Activated T-helper 1 cell treated with anti-CD3 and anti-CD28 coated beads, Interleukin-12 subunit alpha, Interleukin-12 subunit beta, Interleukin-2, Interleukin-4 antibody, amounts not matched to agents 30 ng/mL and 10 ng/mL and 1 ng/mL, durations not matched to agents 14 hours and 24 hours and 36 hours (primary cell): ENCODE data around the gene CARD9. TPM values are rescaled to one million over a fixed set of nuclear protein-coding genes. Genes with fewer than 3 reads are reported as not detected.
"Not testable (repeated sequence)": the region's sequence is repeated elsewhere in the genome, so short reads cannot be mapped to it uniquely, and the experiment has no call there.

Source experiments
- DNase-seq: peaks from one replicate; pipeline ENCODE4 v3.0.0; 2021; ENCODE audit warnings: low spot score
- H3K27ac Mint-ChIP-seq: one replicate; pipeline ENCODE4 v1.8.0; 2021; ENCODE audit warnings: mild to moderate bottlenecking, mixed read lengths
- H3K27me3 Mint-ChIP-seq: one replicate; pipeline ENCODE4 v1.8.0; 2022; ENCODE audit warnings: mild to moderate bottlenecking, moderate library complexity, mixed read lengths; ENCODE audit not compliant: insufficient read depth
- H3K36me3 Mint-ChIP-seq: one replicate; pipeline ENCODE4 v1.8.0; 2021; ENCODE audit warnings: low read depth, mixed read lengths
- H3K4me1 Mint-ChIP-seq: one replicate; pipeline ENCODE4 v1.8.0; 2021; ENCODE audit warnings: low read depth, mixed read lengths
- H3K4me3 Mint-ChIP-seq: one replicate; pipeline ENCODE4 v1.8.0; 2021; ENCODE audit warnings: mild to moderate bottlenecking, moderate library complexity, mixed read lengths
- H3K9me3 Mint-ChIP-seq: one replicate; pipeline ENCODE4 v1.8.0; 2021; ENCODE audit warnings: mixed read lengths
- intact Hi-C: fragments of 100-400 bp; cut with micrococcal nuclease; formaldehyde crosslinking; loops from one replicate; pipeline ENCODE4 v1.15.1; 2024
- total RNA-seq: library from RNA; stranded (reverse); gene quantifications from 2 replicates; pipeline ENCODE4 v1.2.3, GENCODE V29; 2022

Gene CARD9
- total RNA-seq, 1 donor from 2014 or later: 7.1 TPM

GRCh38 chr9:136409557-136410455 lies 36.3 kb upstream of the CARD9 start:
- Mint-ChIP-seq H3K9me3 (no peaks in the 10 kb centered on the region), H3K36me3 (peaks cover 57% of the 10 kb centered on the region), H3K27ac (peak overlapping the region; percentile 92), H3K4me1 (peaks cover 40% of the 10 kb centered on the region), H3K27me3 (peaks cover 3% of the 10 kb centered on the region), H3K4me3 (peak overlapping the region; percentile 90)
- DNase-seq: peak; percentile 9
- intact Hi-C loops: loop anchor here (1.0 to 2.0 kb wide), 4 partner anchors 10 to 73 kb away; partner anchors contain the start of genes DNLZ, INPP5E, SEC16A and SNAPC4

- no peaks in the 10 kb centered on the region for H3K9me3 Mint-ChIP-seq
- intact Hi-C loops: no loop called here
- peaks cover 3% of the 10 kb centered on the region for H3K27me3 Mint-ChIP-seq
- DNase-seq: no peak
- peaks cover 51% of the 10 kb centered on the region for H3K4me1 Mint-ChIP-seq
- H3K27ac Mint-ChIP-seq: no peak overlapping the region
- H3K36me3 Mint-ChIP-seq: peaks cover 57% of the 10 kb centered on the region
- peak overlapping the region; percentile 3 for H3K4me3 Mint-ChIP-seq
These were observed 34.4 kb upstream of the CARD9 start for GRCh38 chr9:136407911-136408310.

- peaks cover 54% of the 10 kb centered on the region for H3K4me1 Mint-ChIP-seq
- peak overlapping the region; percentile 15 for H3K4me3 Mint-ChIP-seq
- DNase-seq, H3K9me3 Mint-ChIP-seq, H3K27me3 Mint-ChIP-seq, intact Hi-C loops, H3K27ac Mint-ChIP-seq: not testable (repeated sequence)
- H3K36me3 Mint-ChIP-seq: peaks cover 57% of the 10 kb centered on the region
These were observed 33.6 kb upstream of the CARD9 start for GRCh38 chr9:136407061-136407460.

- peak overlapping the region; percentile 11 for H3K4me3 Mint-ChIP-seq
- H3K4me1 Mint-ChIP-seq: peaks cover 43% of the 10 kb centered on the region
- H3K27ac Mint-ChIP-seq, intact Hi-C loops, H3K9me3 Mint-ChIP-seq, H3K27me3 Mint-ChIP-seq, DNase-seq: not testable (repeated sequence)
- peaks cover 54% of the 10 kb centered on the region for H3K36me3 Mint-ChIP-seq
These were observed 32.4 kb upstream of the CARD9 start for GRCh38 chr9:136405904-136406303.

GRCh38 chr9:136405481-136405880 lies 32.0 kb upstream of the CARD9 start:
- H3K9me3 Mint-ChIP-seq: no peaks in the 10 kb centered on the region
- DNase-seq: no peak
- H3K36me3 Mint-ChIP-seq: peaks cover 54% of the 10 kb centered on the region
- H3K4me3 Mint-ChIP-seq: peak overlapping the region; percentile 11
- intact Hi-C loops: no loop called here
- H3K27ac Mint-ChIP-seq: no peak overlapping the region
- H3K4me1 Mint-ChIP-seq: peaks cover 42% of the 10 kb centered on the region
- peaks cover 3% of the 10 kb centered on the region for H3K27me3 Mint-ChIP-seq

- peak overlapping the region; percentile 65 for H3K4me3 Mint-ChIP-seq
- peaks cover 54% of the 10 kb centered on the region for H3K36me3 Mint-ChIP-seq
- peaks cover 3% of the 10 kb centered on the region for H3K27me3 Mint-ChIP-seq
- intact Hi-C loops: loop anchor here (5.0 kb wide), 1 partner anchor 497 kb away; the partner anchor contains the start of gene CAMSAP1
- peak overlapping the region; percentile 79 for H3K27ac Mint-ChIP-seq
- no peak for DNase-seq
- no peaks in the 10 kb centered on the region for H3K9me3 Mint-ChIP-seq
- H3K4me1 Mint-ChIP-seq: peaks cover 39% of the 10 kb centered on the region
These were observed 31.3 kb upstream of the CARD9 start for GRCh38 chr9:136404801-136405136.

GRCh38 chr9:136403915-136404800 lies 30.7 kb upstream of the CARD9 start:
- intact Hi-C loops: loop anchor here (5.0 kb wide), 1 partner anchor 497 kb away; the partner anchor contains the start of gene CAMSAP1
- peak; percentile 40 for DNase-seq
- Mint-ChIP-seq H3K27me3 (peaks cover 3% of the 10 kb centered on the region), H3K4me1 (peaks cover 38% of the 10 kb centered on the region), H3K27ac (peak overlapping the region; percentile 79), H3K9me3 (no peaks in the 10 kb centered on the region), H3K36me3 (peaks cover 55% of the 10 kb centered on the region), H3K4me3 (peak overlapping the region; percentile 65)

- intact Hi-C loops: loop anchor here (5.0 kb wide), 1 partner anchor 496 kb away; the partner anchor contains the start of gene CAMSAP1
- Mint-ChIP-seq H3K27ac (peak overlapping the region; percentile 52), H3K9me3 (no peaks in the 10 kb centered on the region), H3K27me3 (no peaks in the 10 kb centered on the region), H3K4me3 (peak overlapping the region; percentile 65), H3K36me3 (peaks cover 56% of the 10 kb centered on the region), H3K4me1 (peaks cover 38% of the 10 kb centered on the region)
- peak; percentile 69 for DNase-seq
These were observed 30.1 kb upstream of the CARD9 start for GRCh38 chr9:136403538-136403914.

- H3K36me3 Mint-ChIP-seq: peaks cover 53% of the 10 kb centered on the region
These were observed 28.6 kb upstream of the CARD9 start for GRCh38 chr9:136402067-136402466.

GRCh38 chr9:136401173-136401922 lies 27.9 kb upstream of the CARD9 start:
- Mint-ChIP-seq H3K4me3 (peak overlapping the region; percentile 53), H3K27me3 (no peaks in the 10 kb centered on the region), H3K4me1 (peaks cover 41% of the 10 kb centered on the region), H3K9me3 (no peaks in the 10 kb centered on the region), H3K36me3 (peaks cover 53% of the 10 kb centered on the region), H3K27ac (no peak overlapping the region)
- DNase-seq: no peak
- intact Hi-C loops: loop anchor here (2.0 to 5.0 kb wide), 4 partner anchors 81 to 494 kb away; partner anchors contain the start of genes CAMSAP1, QSOX2 and SEC16A

More at GRCh38 chr9:136402067-136402466, 28.6 kb upstream of the CARD9 start:
- intact Hi-C loops: loop anchor here (5.0 kb wide), 1 partner anchor 495 kb away; the partner anchor contains the start of gene CAMSAP1
- Mint-ChIP-seq H3K27me3 (no peaks in the 10 kb centered on the region), H3K27ac (no peak overlapping the region), H3K9me3 (no peaks in the 10 kb centered on the region), H3K4me1 (peaks cover 41% of the 10 kb centered on the region), H3K4me3 (no peak overlapping the region)
- no peak for DNase-seq

- Mint-ChIP-seq H3K36me3 (peaks cover 48% of the 10 kb centered on the region), H3K4me1 (peaks cover 40% of the 10 kb centered on the region), H3K9me3 (no peaks in the 10 kb centered on the region), H3K27me3 (no peaks in the 10 kb centered on the region), H3K27ac (peak within 1 kb of the TSS; percentile 76), H3K4me3 (peak within 1 kb of the TSS; percentile 91)
- intact Hi-C loops: loop anchor here (1.0 to 5.0 kb wide), 8 partner anchors 10 to 493 kb away; partner anchors contain the start of genes CAMSAP1, DNLZ, ENTR1 and PMPCA
- DNase-seq: peak; percentile 86
These were observed 26.8 kb upstream of the CARD9 start, which contains the start of gene SNAPC4 for GRCh38 chr9:136400038-136400834. SNAPC4 (minus strand) TSS chr9:136400170; CDS start chr9:136398428, 1,742 bp downstream.
